OCI-LY1 (cell line): Measurements from ENCODE around the gene ITGB1BP2.
"Not testable (repeated sequence)": the region's sequence is repeated elsewhere in the genome, so short reads cannot be mapped to it uniquely, and the experiment has no call there.

Experiments used
- H2AFZ ChIP-seq: fragments of 200-600 bp; sonication (generic), shearing (Covaris generic); 2 replicates; pipeline ENCODE4 v1.6.0; 2014; ENCODE audit warnings: antibody characterized with exemption, mild to moderate bottlenecking, low read length
- H3F3A ChIP-seq: fragments of 200-600 bp; sonication (generic), shearing (Covaris generic); 2 replicates; pipeline ENCODE4 v1.6.0; 2014; ENCODE audit warnings: mild to moderate bottlenecking, antibody characterized with exemption, low read length, moderate library complexity; ENCODE audit not compliant: insufficient read depth
- H3K27ac ChIP-seq: fragments of 200-600 bp; sonication (generic); 2 replicates; pipeline ENCODE4 v1.5.1; 2014; ENCODE audit warnings: low read length, mixed run types, mild to moderate bottlenecking, low read depth; ENCODE audit not compliant: poor library complexity, severe bottlenecking
- H3K27me3 ChIP-seq: fragments of 200-600 bp; sonication (generic); 2 replicates; pipeline ENCODE4 v1.6.0; 2014; ENCODE audit warnings: antibody characterized with exemption, mild to moderate bottlenecking, low read length, moderate library complexity; ENCODE audit not compliant: insufficient read depth
- H3K36me3 ChIP-seq: fragments of 200-600 bp; sonication (generic); 2 replicates; pipeline ENCODE4 v1.6.1; 2014; ENCODE audit warnings: mild to moderate bottlenecking, antibody characterized with exemption, low read length, moderate library complexity, mixed read lengths; ENCODE audit not compliant: insufficient read depth
- H3K4me1 ChIP-seq: fragments of 200-600 bp; sonication (generic); 2 replicates; pipeline ENCODE4 v1.5.1; 2014; ENCODE audit warnings: mild to moderate bottlenecking, low read length, moderate library complexity; ENCODE audit not compliant: insufficient read depth, severe bottlenecking
- H3K4me2 ChIP-seq: fragments of 200-600 bp; sonication (generic), shearing (Covaris generic); 2 replicates; pipeline ENCODE4 v1.6.1; 2014; ENCODE audit warnings: low read length
- H3K4me3 ChIP-seq: fragments of 200-600 bp; sonication (generic); 2 replicates; pipeline ENCODE4 v1.5.1; 2014; ENCODE audit warnings: low read length, low read depth, mild to moderate bottlenecking, mixed read lengths; ENCODE audit not compliant: poor library complexity, severe bottlenecking
- H3K79me2 ChIP-seq: fragments of 200-600 bp; shearing (Covaris generic); 2 replicates; pipeline ENCODE4 v1.6.1; 2016; ENCODE audit warnings: mixed run types, low read length, mixed read lengths; ENCODE audit not compliant: insufficient read depth
- H3K9ac ChIP-seq: fragments of 200-600 bp; sonication (generic), shearing (Covaris generic); 2 replicates; pipeline ENCODE4 v1.6.1; 2014; ENCODE audit warnings: mild to moderate bottlenecking, low read length, mixed read lengths
- H3K9me2 ChIP-seq: fragments of 200-600 bp; sonication (generic), shearing (Covaris generic); 2 replicates; pipeline ENCODE4 v1.6.1; 2014; ENCODE audit warnings: low read depth, mild to moderate bottlenecking, low read length, mixed read lengths
- H3K9me3 ChIP-seq: fragments of 200-600 bp; shearing (Covaris generic); 2 replicates; pipeline ENCODE4 v1.6.1; 2014; ENCODE audit warnings: low read length, mixed read lengths
- H4K20me1 ChIP-seq: fragments of 200-600 bp; sonication (generic), shearing (Covaris generic); 2 replicates; pipeline ENCODE4 v1.6.0; 2016; ENCODE audit warnings: mild to moderate bottlenecking, low read length; ENCODE audit not compliant: insufficient read depth
- CTCF ChIP-seq: fragments of 200-600 bp; sonication (generic), shearing (Covaris generic); IDR thresholded peaks from 2 replicates; pipeline ENCODE4 v1.5.1; 2017; ENCODE audit warnings: mild to moderate bottlenecking, antibody characterized with exemption, low read length, moderate library complexity, mixed read lengths
- EZH2 ChIP-seq: fragments of 200-600 bp; sonication (generic), shearing (Covaris generic); IDR thresholded peaks from 2 replicates; pipeline ENCODE4 v1.8.0; 2017; ENCODE audit warnings: borderline replicate concordance, mixed run types, mild to moderate bottlenecking, antibody characterized with exemption, low read length, moderate library complexity, mixed read lengths

ITGB1BP2 gene

GRCh38 chrX:71320126-71320525 is 18.6 kb downstream of the ITGB1BP2 start:
- H3K9ac ChIP-seq: no peak overlapping the region
- H3K79me2 ChIP-seq: no peaks in the 10 kb centered on the region
- H3K4me1 ChIP-seq: no peaks in the 10 kb centered on the region
- no peak overlapping the region for H2AFZ ChIP-seq
- H3K9me2 ChIP-seq: no peaks in the 10 kb centered on the region
- no peaks in the 10 kb centered on the region; the same call in 1 of the 2 replicates for H3K36me3 ChIP-seq
- H3K4me3 ChIP-seq: no peak overlapping the region
- H3K4me2 ChIP-seq: no peak overlapping the region
- no peak overlapping the region for H3K27ac ChIP-seq
- no peaks in the 10 kb centered on the region for H4K20me1 ChIP-seq
- TF ChIP-seq CTCF: no peak
- no peak for TF ChIP-seq EZH2
- H3K27me3 ChIP-seq: no peaks in the 10 kb centered on the region
- H3K9me3 ChIP-seq: no peaks in the 10 kb centered on the region
- no peaks in the 10 kb centered on the region for H3F3A ChIP-seq

GRCh38 chrX:71321731-71322130 is 20.2 kb downstream of the ITGB1BP2 start:
- H3K36me3 ChIP-seq: peaks cover 3% of the 10 kb centered on the region; the same call in 1 of the 2 replicates
- H3K27ac ChIP-seq: no peak overlapping the region
- no peak overlapping the region for H3K4me3 ChIP-seq
- H3K9me3 ChIP-seq: no peaks in the 10 kb centered on the region
- H3K9me2 ChIP-seq: no peaks in the 10 kb centered on the region
- H3K4me1 ChIP-seq: no peaks in the 10 kb centered on the region
- no peaks in the 10 kb centered on the region for H3F3A ChIP-seq
- H3K4me2 ChIP-seq: no peak overlapping the region
- H2AFZ ChIP-seq: no peak overlapping the region
- TF ChIP-seq EZH2: no peak
- TF ChIP-seq CTCF: no peak
- no peaks in the 10 kb centered on the region for H4K20me1 ChIP-seq
- H3K9ac ChIP-seq: no peak overlapping the region
- no peaks in the 10 kb centered on the region for H3K79me2 ChIP-seq
- H3K27me3 ChIP-seq: no peaks in the 10 kb centered on the region

- not testable (repeated sequence) for H4K20me1 ChIP-seq, H3K79me2 ChIP-seq
These were observed 22.9 kb downstream of the ITGB1BP2 start for GRCh38 chrX:71324452-71324851.

DNA sequence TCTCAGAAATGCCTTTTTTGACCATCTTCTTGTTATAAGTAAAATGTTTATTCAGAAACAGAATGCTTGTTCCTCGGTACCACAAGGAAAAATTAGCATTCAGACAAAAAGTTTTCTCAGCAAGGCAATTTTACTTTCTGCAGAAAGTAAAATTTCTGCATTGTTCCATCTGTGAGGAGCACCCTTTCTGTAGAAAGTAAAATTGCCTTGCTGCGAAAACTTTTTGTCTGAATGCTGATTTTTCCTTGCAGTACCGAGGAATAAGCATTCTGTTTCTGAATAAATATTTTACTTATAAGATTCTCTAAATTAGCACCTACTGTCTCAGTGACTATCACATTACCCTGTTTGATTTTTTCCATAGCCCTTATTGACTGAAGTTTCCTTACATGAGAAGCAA is 24.8 kb downstream of the ITGB1BP2 start:
- Histone ChIP-seq H3K9ac (no peak overlapping the region), H3K79me2 (no peaks in the 10 kb centered on the region), H3K4me3 (no peak overlapping the region), H2AFZ (no peak overlapping the region), H4K20me1 (no peaks in the 10 kb centered on the region), H3K9me2 (no peaks in the 10 kb centered on the region), H3F3A (no peaks in the 10 kb centered on the region), H3K36me3 (peaks cover 6% of the 10 kb centered on the region; the same call in 1 of the 2 replicates), H3K27me3 (no peaks in the 10 kb centered on the region), H3K9me3 (no peaks in the 10 kb centered on the region), H3K27ac (no peak overlapping the region), H3K4me2 (no peak overlapping the region), H3K4me1 (no peaks in the 10 kb centered on the region)
- TF ChIP-seq CTCF: no peak
- TF ChIP-seq EZH2: no peak

More at GRCh38 chrX:71324452-71324851, 22.9 kb downstream of the ITGB1BP2 start:
- H3K9me3 ChIP-seq, H3K27me3 ChIP-seq, H3K9ac ChIP-seq, H3K36me3 ChIP-seq, H3K9me2 ChIP-seq, H3F3A ChIP-seq, H3K4me2 ChIP-seq, H2AFZ ChIP-seq, H3K4me3 ChIP-seq, H3K27ac ChIP-seq, H3K4me1 ChIP-seq: not testable (repeated sequence)

DNA sequence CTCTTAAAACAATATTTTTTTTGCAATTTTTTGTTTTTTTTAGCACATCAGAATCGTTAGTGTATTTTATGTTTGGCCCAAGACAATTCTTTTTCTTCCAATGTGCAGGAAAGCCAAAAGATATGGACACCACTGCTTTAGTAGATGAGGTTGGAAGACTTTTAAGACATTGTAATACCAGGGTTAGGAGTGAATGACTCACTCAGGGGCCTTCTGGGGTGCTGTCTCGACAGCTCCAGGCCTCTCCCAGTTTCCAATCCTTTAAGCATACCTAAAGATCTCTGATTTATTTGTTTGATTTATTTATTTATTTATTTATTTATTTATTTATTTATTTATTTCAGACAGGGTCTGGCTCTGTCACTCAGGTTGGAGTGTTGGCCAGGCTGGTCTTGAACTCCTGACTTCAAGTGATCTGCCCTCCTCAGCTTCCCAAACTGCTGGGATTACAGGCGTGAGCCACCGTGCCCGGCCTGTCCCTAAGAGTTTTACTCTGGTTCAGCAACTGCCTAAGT is 47.7 kb downstream of the ITGB1BP2 start:
- H3K27me3 ChIP-seq, H3K79me2 ChIP-seq, H3K4me1 ChIP-seq, H2AFZ ChIP-seq, H4K20me1 ChIP-seq, H3K9ac ChIP-seq, H3K9me3 ChIP-seq, H3K27ac ChIP-seq, H3K36me3 ChIP-seq, H3F3A ChIP-seq, H3K9me2 ChIP-seq, H3K4me2 ChIP-seq, H3K4me3 ChIP-seq: not testable (repeated sequence)
